Chondrocyte (in vitro differentiated cells): ENCODE measurements around the gene GPM6B. TPM values are rescaled to one million over a fixed set of nuclear protein-coding genes. Genes with fewer than 3 reads are reported as not detected.

Experiments
- DNase-seq: peaks from one replicate; pipeline ENCODE4 v3.0.0; 2021; ENCODE audit warnings: mixed read lengths, low spot score
- H3K27ac Mint-ChIP-seq: one replicate; pipeline ENCODE4 v1.8.0; 2021; ENCODE audit warnings: mild to moderate bottlenecking, moderate library complexity, mixed read lengths; ENCODE audit not compliant: unreplicated experiment
- H3K27me3 Mint-ChIP-seq: 2 replicates; pipeline ENCODE4 v1.8.0; 2021; ENCODE audit warnings: low read depth, mixed read lengths
- H3K36me3 Mint-ChIP-seq: 2 replicates; pipeline ENCODE4 v1.8.0; 2021; ENCODE audit warnings: low read depth, mixed read lengths
- H3K4me1 Mint-ChIP-seq: 2 replicates; pipeline ENCODE4 v1.8.0; 2021; ENCODE audit warnings: low read depth, mild to moderate bottlenecking, mixed read lengths
- H3K4me3 Mint-ChIP-seq: one replicate; pipeline ENCODE4 v1.8.0; 2021; ENCODE audit warnings: mild to moderate bottlenecking, moderate library complexity, mixed read lengths; ENCODE audit not compliant: unreplicated experiment
- H3K9me3 Mint-ChIP-seq: 2 replicates; pipeline ENCODE4 v1.8.0; 2021; ENCODE audit warnings: low read depth, mixed read lengths
- total RNA-seq: library from RNA; stranded (reverse); gene quantifications from 3 replicates; pipeline ENCODE4 v1.2.1, GENCODE V29; 2021
- TF ChIP-seq, protein P1 (sequence below): fragments of 200-600 bp; sonication (generic); IDR thresholded peaks from 2 replicates; pipeline ENCODE4 v1.5.0; 2021; ENCODE audit warnings: antibody characterized with exemption, mild to moderate bottlenecking, moderate library complexity

Gene GPM6B
- total RNA-seq, 1 donor from 2014 or later: 28.8 TPM

DNA sequence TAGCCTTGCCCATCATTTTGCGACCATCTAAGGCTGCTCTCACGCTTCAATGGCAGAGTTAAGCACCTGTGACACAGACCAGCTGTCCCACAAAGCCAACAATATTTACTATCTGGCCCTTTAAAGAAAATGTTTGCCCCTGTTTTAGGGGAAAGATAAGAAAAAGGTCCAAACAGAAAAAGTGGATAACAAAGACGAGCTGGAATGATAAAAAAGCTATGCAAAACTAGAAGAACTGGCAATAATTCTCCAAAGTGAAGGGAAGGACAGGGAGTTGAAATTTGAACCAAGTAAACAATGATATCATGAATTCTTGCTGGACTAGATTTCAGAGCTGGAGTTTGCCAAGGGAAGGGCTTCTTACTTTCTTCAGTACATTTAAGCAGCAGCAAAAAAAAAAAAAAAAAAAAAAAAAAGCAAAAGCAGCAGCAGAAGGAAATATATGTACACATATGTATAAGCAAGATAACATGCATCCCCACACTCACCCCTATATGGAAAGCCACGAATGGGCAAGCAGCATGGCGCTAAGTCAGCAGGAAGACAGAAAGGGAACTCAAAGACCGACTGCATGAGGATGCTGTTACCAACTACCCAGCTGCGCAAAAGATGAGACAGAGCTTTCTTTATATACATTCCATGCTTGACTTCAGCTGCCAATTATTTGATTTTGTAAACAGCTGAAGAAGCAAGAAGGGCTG, 94.9 kb downstream of the GPM6B start:
- Mint-ChIP-seq H3K4me3 (no peak overlapping the region), H3K27ac (peak overlapping the region; percentile 69), H3K4me1 (peaks cover 31% of the 10 kb centered on the region), H3K36me3 (peaks cover 9% of the 10 kb centered on the region), H3K27me3 (no peaks in the 10 kb centered on the region), H3K9me3 (peaks cover 18% of the 10 kb centered on the region)
- TF ChIP-seq, protein P1, sequence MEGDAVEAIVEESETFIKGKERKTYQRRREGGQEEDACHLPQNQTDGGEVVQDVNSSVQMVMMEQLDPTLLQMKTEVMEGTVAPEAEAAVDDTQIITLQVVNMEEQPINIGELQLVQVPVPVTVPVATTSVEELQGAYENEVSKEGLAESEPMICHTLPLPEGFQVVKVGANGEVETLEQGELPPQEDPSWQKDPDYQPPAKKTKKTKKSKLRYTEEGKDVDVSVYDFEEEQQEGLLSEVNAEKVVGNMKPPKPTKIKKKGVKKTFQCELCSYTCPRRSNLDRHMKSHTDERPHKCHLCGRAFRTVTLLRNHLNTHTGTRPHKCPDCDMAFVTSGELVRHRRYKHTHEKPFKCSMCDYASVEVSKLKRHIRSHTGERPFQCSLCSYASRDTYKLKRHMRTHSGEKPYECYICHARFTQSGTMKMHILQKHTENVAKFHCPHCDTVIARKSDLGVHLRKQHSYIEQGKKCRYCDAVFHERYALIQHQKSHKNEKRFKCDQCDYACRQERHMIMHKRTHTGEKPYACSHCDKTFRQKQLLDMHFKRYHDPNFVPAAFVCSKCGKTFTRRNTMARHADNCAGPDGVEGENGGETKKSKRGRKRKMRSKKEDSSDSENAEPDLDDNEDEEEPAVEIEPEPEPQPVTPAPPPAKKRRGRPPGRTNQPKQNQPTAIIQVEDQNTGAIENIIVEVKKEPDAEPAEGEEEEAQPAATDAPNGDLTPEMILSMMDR: no peak
- no peak for DNase-seq

- no peak overlapping the region for H3K4me3 Mint-ChIP-seq
- H3K27ac Mint-ChIP-seq: peak overlapping the region; percentile 69
- peaks cover 31% of the 10 kb centered on the region for H3K4me1 Mint-ChIP-seq
- peaks cover 14% of the 10 kb centered on the region for H3K9me3 Mint-ChIP-seq
- peaks cover 7% of the 10 kb centered on the region for H3K36me3 Mint-ChIP-seq
- DNase-seq: no peak
- H3K27me3 Mint-ChIP-seq: no peaks in the 10 kb centered on the region
- TF ChIP-seq, protein P1: no peak
Measured at GRCh38 chrX:13721371-13721770, 95.5 kb downstream of the GPM6B start.

Other genes with a start within 250 kb of the GPM6B start
- 0.18 to 0.22 TPM in 2 of 3 replicates, not detected in the other for gene EGFL6, start 247.5 kb downstream of the GPM6B start, total RNA-seq
- gene TCEANC, start 164.0 kb downstream of the GPM6B start, total RNA-seq: 2.0 to 3.2 TPM (median 2.5 TPM) in 3 replicates
- 18.8 to 31.3 TPM (median 29.2 TPM) in 3 replicates for gene RAB9A, start 128.0 kb downstream of the GPM6B start, total RNA-seq
- gene TRAPPC2, start 82.5 kb downstream of the GPM6B start, total RNA-seq: 15.4 to 17.3 TPM (median 15.9 TPM) in 3 replicates
- 17.8 to 19.4 TPM (median 18.1 TPM) in 3 replicates for gene OFD1, start 82.3 kb downstream of the GPM6B start, total RNA-seq
- gene GEMIN8, start 212.8 kb upstream of the GPM6B start, total RNA-seq: 12.7 to 13.0 TPM (median 12.8 TPM) in 3 replicates